ENCODE results near the gene CCNYL1.

DNA sequence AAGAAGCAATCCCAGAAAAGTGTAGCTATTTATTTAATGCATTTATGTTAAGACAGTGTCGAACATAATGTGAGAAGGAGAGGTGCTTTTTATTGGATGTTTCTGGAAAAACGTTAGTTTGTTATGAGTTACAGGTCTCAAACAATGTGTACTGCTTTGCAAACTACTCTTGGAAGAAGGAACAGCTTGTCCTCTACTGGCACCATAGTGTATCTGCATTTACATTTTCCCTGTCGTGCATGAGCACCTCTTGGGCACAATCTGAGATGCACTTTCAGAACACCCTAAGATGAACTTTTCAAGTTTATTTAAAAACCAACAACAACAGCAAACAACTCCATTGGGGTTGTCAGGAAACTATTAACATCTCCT is 22.8 kb downstream of the CCNYL1 start:
- TF ChIP-seq, protein P1, sequence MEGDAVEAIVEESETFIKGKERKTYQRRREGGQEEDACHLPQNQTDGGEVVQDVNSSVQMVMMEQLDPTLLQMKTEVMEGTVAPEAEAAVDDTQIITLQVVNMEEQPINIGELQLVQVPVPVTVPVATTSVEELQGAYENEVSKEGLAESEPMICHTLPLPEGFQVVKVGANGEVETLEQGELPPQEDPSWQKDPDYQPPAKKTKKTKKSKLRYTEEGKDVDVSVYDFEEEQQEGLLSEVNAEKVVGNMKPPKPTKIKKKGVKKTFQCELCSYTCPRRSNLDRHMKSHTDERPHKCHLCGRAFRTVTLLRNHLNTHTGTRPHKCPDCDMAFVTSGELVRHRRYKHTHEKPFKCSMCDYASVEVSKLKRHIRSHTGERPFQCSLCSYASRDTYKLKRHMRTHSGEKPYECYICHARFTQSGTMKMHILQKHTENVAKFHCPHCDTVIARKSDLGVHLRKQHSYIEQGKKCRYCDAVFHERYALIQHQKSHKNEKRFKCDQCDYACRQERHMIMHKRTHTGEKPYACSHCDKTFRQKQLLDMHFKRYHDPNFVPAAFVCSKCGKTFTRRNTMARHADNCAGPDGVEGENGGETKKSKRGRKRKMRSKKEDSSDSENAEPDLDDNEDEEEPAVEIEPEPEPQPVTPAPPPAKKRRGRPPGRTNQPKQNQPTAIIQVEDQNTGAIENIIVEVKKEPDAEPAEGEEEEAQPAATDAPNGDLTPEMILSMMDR (IDR thresholded peaks at IDR 0.05) = peak; percentile 9 to 56 (median 48)
- TF ChIP-seq POLR2A (IDR thresholded peaks at IDR 0.05) = no peak

Data from adrenal gland (tissue), 5 donors.